Stomach smooth muscle (tissue), 2 donors: Measurements from ENCODE around the gene BRCA2.

Experiments
- H3K27ac ChIP-seq: one replicate; pipeline ENCODE4 v1.7.0; 2013; ENCODE audit warnings: mild to moderate bottlenecking, low read length, inconsistent platforms
- H3K27me3 ChIP-seq, 2 donors: one replicate each; pipeline ENCODE4 v1.7.0; 2013; ENCODE audit warnings: low read length in 2 of 2; ENCODE audit not compliant: insufficient read depth in 2 of 2, control insufficient read depth in 1 of 2
- H3K36me3 ChIP-seq, 2 donors: one replicate each; pipeline ENCODE4 v1.7.0; 2013; ENCODE audit warnings: low read length in 2 of 2; ENCODE audit not compliant: control insufficient read depth in 2 of 2, insufficient read depth in 2 of 2
- H3K4me1 ChIP-seq: one replicate; pipeline ENCODE4 v1.7.0; 2013; ENCODE audit warnings: low read length; ENCODE audit not compliant: control insufficient read depth, insufficient read depth
- H3K4me3 ChIP-seq, 2 donors: one replicate each; pipeline ENCODE4 v1.7.0; 2013; ENCODE audit warnings: low read length in 2 of 2
- H3K9ac ChIP-seq, 2 donors: one replicate each; pipeline ENCODE4 v1.7.0; 2013; ENCODE audit warnings: low read length in 2 of 2, mild to moderate bottlenecking in 1 of 2
- H3K9me3 ChIP-seq, 2 donors: one replicate each; pipeline ENCODE4 v1.7.0; 2013; ENCODE audit warnings: low read length in 2 of 2; ENCODE audit not compliant: control insufficient read depth in 2 of 2
- donor health status: healthy.
- donor health status: Pancreatic carcinoma.

Gene BRCA2

DNA sequence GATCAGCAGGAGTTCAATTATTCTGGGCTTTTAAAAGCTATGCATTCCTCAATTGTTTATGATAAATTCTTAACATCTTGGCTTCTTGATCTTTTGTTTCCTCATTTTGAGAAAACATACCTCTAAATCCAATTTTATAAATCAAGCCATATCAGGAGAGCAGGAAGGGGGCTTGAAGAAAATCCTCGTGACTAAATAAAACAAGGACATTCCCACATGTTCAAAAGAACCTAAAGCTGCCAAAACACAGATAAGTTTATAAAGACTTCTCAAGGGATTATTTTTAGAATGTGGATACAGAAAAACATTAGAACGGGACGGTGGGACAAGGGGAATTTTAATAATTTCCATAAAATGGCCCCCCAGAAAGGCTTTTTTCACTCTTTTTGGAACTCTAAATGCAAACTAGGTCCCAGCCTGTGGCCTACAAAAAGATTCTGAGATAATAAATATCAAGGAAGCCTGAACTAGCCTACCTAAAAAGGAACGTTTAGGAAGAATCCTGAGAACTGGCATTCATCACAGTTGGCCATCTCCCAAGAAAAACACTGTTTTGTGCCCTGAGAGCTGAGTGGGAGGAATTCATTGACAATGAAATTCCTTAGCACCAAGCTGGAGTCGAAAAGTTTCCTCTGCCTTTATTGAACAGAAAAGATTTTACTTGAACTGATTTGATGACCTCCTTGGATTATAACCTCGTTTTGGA lies 30.2 kb upstream of the BRCA2 start:
- Histone ChIP-seq H3K9ac (peak overlapping the region in 1 of 2 donors; percentile 7), H3K9me3 (no peaks in the 10 kb centered on the region), H3K27me3 (no peaks in the 10 kb centered on the region), H3K4me1 (peaks cover 6% of the 10 kb centered on the region), H3K36me3 (peaks cover 0 to 5% of the 10 kb centered on the region in 2 donors), H3K4me3 (peak overlapping the region in 1 of 2 donors; percentile 1), H3K27ac (peak overlapping the region; percentile 50)

DNA sequence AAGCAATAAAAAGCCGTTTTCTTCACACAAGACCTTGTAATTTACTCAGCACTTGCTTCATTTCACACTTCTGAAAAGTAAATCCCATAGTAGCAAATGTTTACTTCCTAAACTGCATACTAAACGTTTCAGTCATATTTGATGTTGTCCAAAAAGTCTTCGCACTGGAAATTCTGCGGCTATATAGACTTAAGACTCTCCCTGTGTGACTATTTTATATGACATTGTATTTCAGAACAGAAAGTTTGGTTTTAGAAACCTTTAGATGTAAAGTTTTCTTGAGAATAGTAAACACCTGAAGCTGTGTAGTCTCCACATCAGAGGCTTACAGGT lies 29.7 kb upstream of the BRCA2 start:
- Histone ChIP-seq H3K36me3 (peaks cover 0 to 6% of the 10 kb centered on the region in 2 donors), H3K27ac (peak overlapping the region; percentile 50), H3K27me3 (no peaks in the 10 kb centered on the region), H3K9me3 (no peaks in the 10 kb centered on the region), H3K9ac (no peak overlapping the region), H3K4me1 (peaks cover 6% of the 10 kb centered on the region), H3K4me3 (peak overlapping the region in 1 of 2 donors; percentile 1)

DNA sequence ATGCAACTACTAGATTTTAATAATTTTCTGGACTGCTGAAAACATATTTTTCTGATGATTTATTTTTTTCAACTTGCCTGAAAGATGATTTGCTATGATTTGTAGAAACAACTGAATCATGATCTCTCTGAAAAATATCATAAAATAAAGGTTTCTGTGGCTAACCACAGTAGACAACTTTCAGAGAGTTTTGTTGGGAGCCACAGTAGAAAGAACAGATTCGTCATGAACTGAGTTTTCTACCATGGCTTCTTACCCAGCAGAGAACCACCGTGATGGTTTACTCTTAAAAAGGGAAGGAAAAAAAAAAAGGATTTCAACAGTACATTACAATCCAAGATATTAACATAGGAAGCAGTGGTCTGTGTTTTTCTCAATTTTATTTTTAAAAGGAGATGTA lies 18.1 kb upstream of the BRCA2 start:
- H3K4me3 ChIP-seq, result no peak overlapping the region

DNA sequence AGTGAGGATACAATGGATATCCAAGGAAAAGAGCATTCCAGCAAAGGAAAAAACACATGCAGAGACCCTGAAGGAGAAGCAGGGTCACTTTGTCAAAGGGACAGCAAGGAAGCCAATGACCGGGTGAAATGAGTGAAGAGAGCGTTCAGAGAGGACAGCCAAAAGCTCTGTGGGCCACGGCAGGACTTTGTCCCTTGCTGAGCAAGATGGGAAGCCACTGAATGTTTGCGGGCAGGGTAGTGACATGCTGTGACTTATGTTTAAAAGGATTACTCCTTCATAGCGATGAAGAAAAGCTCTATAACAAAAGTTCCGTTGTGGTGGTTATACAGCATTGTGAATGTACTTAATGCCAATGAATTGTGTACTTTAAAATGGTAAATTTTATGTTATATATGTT lies 16.6 kb upstream of the BRCA2 start:
- Histone ChIP-seq H3K27me3 (no peaks in the 10 kb centered on the region), H3K4me3 (no peak overlapping the region), H3K4me1 (no peaks in the 10 kb centered on the region), H3K36me3 (peaks cover 3 to 5% of the 10 kb centered on the region in 2 donors), H3K9me3 (no peaks in the 10 kb centered on the region), H3K27ac (no peak overlapping the region), H3K9ac (no peak overlapping the region)

More for the DNA sequence above, 18.1 kb upstream of the BRCA2 start:
- H3K27me3 ChIP-seq, result no peaks in the 10 kb centered on the region
- no peaks in the 10 kb centered on the region for H3K9me3 ChIP-seq
- H3K27ac ChIP-seq, result no peak overlapping the region
- H3K9ac ChIP-seq, result no peak overlapping the region
- H3K4me1 ChIP-seq, result no peaks in the 10 kb centered on the region
- peaks cover 3 to 5% of the 10 kb centered on the region in 2 donors for H3K36me3 ChIP-seq

DNA sequence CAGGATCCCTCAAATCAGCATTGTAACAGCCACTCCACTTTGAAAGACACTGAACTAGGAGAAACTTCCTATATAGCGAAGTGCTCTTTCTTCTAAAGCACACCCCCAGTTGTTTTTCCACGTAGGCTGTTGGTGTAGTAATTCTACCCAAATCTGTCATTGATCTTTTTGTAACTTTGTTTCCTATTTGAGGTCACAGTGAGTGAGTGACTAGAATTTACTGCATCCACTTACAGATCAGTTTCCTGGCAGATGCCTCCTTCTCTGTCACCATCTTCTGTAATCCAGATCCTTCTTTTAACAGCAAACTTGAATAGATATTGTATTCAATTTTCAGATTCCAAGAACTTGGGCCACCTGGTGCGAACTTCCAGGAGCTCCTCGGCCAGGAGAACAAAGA lies 15.4 kb upstream of the BRCA2 start:
- H3K27ac ChIP-seq, result no peak overlapping the region
- peaks cover 3 to 5% of the 10 kb centered on the region in 2 donors for H3K36me3 ChIP-seq
- no peak overlapping the region for H3K9ac ChIP-seq
- no peak overlapping the region for H3K4me3 ChIP-seq
- H3K9me3 ChIP-seq, result no peaks in the 10 kb centered on the region
- no peaks in the 10 kb centered on the region for H3K27me3 ChIP-seq
- H3K4me1 ChIP-seq, result no peaks in the 10 kb centered on the region

DNA sequence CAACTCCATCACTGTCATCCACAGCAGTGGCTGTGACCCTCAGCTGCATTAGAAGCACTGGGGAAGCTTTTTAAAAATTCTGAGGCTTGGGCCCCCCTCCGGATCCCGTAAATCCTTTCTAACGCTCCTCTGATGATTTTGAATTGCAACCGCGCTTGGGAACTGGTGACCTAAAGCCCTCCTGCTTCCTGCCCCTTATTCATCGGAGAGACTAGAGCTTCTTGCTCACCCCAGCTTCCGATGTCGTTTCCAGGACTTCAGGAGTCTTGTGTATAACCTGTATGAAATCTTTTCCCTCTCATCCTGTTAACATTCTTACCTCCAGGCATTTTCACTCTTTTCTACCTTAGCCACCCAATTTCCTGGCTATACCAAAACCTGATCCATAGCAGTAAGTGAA lies 14.9 kb upstream of the BRCA2 start:
- Histone ChIP-seq H3K9me3 (no peaks in the 10 kb centered on the region), H3K4me1 (no peaks in the 10 kb centered on the region), H3K4me3 (no peak overlapping the region), H3K27ac (no peak overlapping the region), H3K36me3 (peaks cover under 1% of the 10 kb centered on the region in 2 donors), H3K27me3 (no peaks in the 10 kb centered on the region), H3K9ac (no peak overlapping the region)

DNA sequence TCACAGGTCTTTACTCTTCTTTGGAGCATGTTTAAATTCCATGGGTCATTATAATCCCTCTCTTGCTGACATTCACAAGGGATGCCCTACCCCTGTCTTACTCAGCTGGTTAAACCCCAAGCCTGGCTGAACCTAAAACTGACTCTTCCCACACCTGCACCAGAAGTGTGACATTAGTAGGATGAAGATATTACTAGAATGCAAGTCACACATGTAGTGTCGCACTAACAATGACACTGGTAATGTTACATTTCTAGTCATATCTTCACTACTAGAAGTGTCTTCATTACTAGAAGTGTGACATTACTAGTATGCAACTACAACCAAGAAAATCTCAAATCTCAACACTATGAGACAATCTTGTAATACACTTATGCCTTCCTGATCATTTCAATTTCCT lies 14.4 kb upstream of the BRCA2 start:
- no peak overlapping the region for H3K4me3 ChIP-seq
- no peak overlapping the region for H3K9ac ChIP-seq
- H3K4me1 ChIP-seq, result no peaks in the 10 kb centered on the region
- no peaks in the 10 kb centered on the region for H3K27me3 ChIP-seq
- H3K9me3 ChIP-seq, result no peaks in the 10 kb centered on the region
- no peaks in the 10 kb centered on the region for H3K36me3 ChIP-seq
- H3K27ac ChIP-seq, result no peak overlapping the region

DNA sequence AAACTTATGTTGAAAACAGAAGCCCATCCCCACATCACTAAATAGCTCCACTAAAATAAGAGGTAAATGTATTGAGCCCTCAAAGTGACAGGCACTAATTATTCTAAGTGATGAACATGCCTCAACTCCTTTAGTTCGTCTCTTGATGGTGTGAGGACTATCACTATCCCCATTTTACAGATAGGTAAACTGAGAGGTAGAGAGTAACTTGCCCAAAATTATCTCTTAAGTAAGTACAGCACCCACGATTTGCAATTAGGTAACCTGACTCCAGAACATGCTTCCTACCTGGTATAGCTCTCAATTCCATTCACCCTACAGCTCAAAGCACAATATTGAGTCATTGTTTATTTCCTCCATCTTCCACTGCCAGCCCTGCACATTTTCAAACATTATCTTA lies 12.8 kb upstream of the BRCA2 start:
- Histone ChIP-seq H3K4me1 (no peaks in the 10 kb centered on the region), H3K27ac (no peak overlapping the region), H3K9ac (no peak overlapping the region), H3K9me3 (no peaks in the 10 kb centered on the region), H3K36me3 (no peaks in the 10 kb centered on the region), H3K27me3 (no peaks in the 10 kb centered on the region), H3K4me3 (no peak overlapping the region)

DNA sequence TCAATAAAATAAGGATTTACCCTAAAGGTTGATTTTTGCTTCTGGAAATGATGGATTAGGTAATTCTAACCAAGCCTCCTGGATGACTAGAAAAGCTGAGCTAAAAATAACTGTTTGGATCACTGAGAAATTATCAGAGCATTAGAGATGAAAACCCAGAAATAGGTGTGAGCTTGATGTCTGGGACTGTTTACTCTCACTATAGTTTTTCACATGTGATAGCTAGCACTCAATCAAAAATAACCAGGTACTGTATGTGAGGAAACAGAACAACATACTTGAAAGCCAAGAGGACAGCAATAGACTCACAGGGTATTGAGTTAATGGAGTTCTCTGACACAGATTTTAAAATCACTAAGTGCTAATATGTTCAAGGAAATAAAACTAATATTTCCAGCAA lies 9.7 kb upstream of the BRCA2 start:
- H3K27ac ChIP-seq, result no peak overlapping the region
- no peak overlapping the region for H3K4me3 ChIP-seq
- H3K9me3 ChIP-seq, result no peaks in the 10 kb centered on the region
- peaks cover 3% of the 10 kb centered on the region for H3K4me1 ChIP-seq
- no peak overlapping the region for H3K9ac ChIP-seq
- H3K27me3 ChIP-seq, result no peaks in the 10 kb centered on the region
- H3K36me3 ChIP-seq, result no peaks in the 10 kb centered on the region

DNA sequence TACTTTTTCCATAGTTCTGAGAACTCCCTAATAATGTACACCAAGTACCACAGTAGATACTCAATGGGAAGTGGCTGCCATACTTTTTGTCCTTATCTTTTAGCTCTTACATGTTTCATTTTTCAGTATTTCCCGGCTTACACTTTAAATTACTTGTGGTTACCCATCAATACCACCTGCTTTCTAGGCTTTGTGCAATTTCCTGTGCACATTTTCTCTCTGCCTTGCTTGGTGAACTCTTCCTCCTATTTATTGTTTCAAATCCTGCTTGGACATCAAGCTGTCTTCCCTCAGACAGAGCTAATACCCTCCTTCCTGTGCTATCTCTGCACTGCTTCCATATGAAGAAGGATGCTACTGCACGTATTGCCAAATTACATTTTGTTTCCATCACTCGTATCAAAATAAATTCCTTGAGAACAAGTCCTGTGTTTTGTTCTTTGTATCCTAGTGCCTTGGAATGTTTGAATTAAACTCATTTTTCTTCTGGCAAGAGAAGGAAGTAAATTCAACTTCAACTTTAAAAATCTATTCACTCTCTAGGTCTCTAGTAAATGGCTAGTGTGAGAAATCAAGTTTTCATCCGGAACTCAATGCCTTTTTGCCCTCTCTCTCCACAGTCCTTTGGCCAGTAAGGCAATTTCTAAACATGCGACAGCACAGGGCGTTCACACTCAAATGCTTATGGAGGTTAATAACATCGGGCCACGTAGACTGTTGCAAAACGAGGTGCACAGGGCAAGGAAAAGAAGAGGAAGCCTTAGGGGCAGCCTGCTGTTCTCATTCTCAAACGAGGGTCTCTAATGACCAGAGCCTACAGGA lies 5.8 kb upstream of the BRCA2 start:
- Histone ChIP-seq H3K27ac (peak overlapping the region; percentile 41), H3K9ac (peak overlapping the region; percentile 45 to 52), H3K36me3 (no peaks in the 10 kb centered on the region), H3K27me3 (no peaks in the 10 kb centered on the region), H3K4me3 (peak overlapping the region; percentile 55 to 60), H3K4me1 (peaks cover 3% of the 10 kb centered on the region), H3K9me3 (no peaks in the 10 kb centered on the region)
